ENCODE data around the gene TM9SF1. TPM values are rescaled to one million over a fixed set of nuclear protein-coding genes. Genes with fewer than 3 reads are reported as not detected.

Gene TM9SF1
- total and polyA plus RNA-seq, 10 of the 15 experiments (the other 5 are each of a cell fraction or from before 2014, with no cell fraction given) = 7.2 to 39.2 (median 17.6) TPM

DNA sequence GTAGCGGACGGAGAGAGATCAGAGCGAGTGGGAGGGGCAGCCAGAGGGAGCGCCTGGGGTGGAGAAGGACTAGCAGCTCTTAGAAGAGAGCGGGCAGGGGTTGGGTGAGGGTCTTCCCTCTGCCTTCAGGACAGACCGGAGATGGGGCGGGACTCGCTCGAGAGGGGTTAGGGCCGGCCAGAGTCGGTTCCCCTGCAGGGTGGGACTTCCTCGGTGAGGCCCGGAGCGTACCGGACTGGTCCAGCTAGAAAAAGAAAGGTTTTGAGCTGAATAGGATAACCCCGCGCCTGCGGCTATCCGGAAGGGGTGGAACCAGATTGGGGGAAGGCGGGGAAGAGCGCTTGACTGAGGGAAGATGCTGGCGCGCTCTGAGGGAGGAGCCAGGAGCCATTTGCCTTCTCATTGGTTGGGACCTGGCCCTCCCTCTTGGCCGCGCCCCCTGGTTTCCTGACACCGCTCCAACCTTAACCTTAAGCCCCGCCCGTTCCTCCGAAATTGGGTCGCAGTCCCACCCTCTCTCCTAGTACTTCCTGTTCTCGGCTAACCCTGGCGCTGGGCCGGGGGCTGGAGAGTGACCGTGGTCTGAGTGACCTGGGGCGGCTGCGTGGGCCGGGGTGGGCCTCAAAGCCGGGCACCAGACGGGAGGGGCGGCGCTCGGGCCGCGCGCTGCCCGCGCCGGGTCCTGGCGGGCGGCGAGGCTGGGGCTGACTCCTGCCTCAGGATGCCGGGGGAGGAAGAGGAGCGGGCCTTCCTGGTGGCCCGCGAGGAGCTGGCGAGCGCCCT, 48.1 kb downstream of the TM9SF1 start, which contains the start of gene RNF31 (continued):
- TF ChIP-seq, protein P1, sequence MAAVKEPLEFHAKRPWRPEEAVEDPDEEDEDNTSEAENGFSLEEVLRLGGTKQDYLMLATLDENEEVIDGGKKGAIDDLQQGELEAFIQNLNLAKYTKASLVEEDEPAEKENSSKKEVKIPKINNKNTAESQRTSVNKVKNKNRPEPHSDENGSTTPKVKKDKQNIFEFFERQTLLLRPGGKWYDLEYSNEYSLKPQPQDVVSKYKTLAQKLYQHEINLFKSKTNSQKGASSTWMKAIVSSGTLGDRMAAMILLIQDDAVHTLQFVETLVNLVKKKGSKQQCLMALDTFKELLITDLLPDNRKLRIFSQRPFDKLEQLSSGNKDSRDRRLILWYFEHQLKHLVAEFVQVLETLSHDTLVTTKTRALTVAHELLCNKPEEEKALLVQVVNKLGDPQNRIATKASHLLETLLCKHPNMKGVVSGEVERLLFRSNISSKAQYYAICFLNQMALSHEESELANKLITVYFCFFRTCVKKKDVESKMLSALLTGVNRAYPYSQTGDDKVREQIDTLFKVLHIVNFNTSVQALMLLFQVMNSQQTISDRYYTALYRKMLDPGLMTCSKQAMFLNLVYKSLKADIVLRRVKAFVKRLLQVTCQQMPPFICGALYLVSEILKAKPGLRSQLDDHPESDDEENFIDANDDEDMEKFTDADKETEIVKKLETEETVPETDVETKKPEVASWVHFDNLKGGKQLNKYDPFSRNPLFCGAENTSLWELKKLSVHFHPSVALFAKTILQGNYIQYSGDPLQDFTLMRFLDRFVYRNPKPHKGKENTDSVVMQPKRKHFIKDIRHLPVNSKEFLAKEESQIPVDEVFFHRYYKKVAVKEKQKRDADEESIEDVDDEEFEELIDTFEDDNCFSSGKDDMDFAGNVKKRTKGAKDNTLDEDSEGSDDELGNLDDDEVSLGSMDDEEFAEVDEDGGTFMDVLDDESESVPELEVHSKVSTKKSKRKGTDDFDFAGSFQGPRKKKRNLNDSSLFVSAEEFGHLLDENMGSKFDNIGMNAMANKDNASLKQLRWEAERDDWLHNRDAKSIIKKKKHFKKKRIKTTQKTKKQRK (IDR thresholded peaks at IDR 0.05; ENCODE audit: low read depth, low read length) = no peak
- TF ChIP-seq MEF2A (IDR thresholded peaks at IDR 0.05; ENCODE audit: insufficient read depth, low read depth, low read length) (no peak), HSF1 (IDR thresholded peaks at IDR 0.05; ENCODE audit: low read depth, low read length) (no peak), PRDM15 (CRISPR knock-in tag; IDR thresholded peaks at IDR 0.05) (no peak), CHD1 (IDR thresholded peaks at IDR 0.05; ENCODE audit: low read depth, low read length) (no peak), ZNF217 (IDR thresholded peaks at IDR 0.05) (no peak), POLR2AphosphoS5 (IDR thresholded peaks at IDR 0.05; ENCODE audit: low read length) (no peak), KDM1A (IDR thresholded peaks at IDR 0.05; ENCODE audit: borderline replicate concordance) (no peak), YY1 (IDR thresholded peaks at IDR 0.05; ENCODE audit: low read depth, low read length) (no peak), BCL11A (IDR thresholded peaks at IDR 0.05; ENCODE audit: low read depth, low read length) (no peak), BMI1 (IDR thresholded peaks at IDR 0.05; ENCODE audit: borderline replicate concordance) (no peak)
- TF ChIP-seq, protein P2, sequence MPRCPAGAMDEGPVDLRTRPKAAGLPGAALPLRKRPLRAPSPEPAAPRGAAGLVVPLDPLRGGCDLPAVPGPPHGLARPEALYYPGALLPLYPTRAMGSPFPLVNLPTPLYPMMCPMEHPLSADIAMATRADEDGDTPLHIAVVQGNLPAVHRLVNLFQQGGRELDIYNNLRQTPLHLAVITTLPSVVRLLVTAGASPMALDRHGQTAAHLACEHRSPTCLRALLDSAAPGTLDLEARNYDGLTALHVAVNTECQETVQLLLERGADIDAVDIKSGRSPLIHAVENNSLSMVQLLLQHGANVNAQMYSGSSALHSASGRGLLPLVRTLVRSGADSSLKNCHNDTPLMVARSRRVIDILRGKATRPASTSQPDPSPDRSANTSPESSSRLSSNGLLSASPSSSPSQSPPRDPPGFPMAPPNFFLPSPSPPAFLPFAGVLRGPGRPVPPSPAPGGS (IDR thresholded peaks at IDR 0.05; ENCODE audit: borderline replicate concordance, insufficient read depth, low read depth, low read length, poor library complexity, severe bottlenecking) = no peak
- TF ChIP-seq, protein P3, sequence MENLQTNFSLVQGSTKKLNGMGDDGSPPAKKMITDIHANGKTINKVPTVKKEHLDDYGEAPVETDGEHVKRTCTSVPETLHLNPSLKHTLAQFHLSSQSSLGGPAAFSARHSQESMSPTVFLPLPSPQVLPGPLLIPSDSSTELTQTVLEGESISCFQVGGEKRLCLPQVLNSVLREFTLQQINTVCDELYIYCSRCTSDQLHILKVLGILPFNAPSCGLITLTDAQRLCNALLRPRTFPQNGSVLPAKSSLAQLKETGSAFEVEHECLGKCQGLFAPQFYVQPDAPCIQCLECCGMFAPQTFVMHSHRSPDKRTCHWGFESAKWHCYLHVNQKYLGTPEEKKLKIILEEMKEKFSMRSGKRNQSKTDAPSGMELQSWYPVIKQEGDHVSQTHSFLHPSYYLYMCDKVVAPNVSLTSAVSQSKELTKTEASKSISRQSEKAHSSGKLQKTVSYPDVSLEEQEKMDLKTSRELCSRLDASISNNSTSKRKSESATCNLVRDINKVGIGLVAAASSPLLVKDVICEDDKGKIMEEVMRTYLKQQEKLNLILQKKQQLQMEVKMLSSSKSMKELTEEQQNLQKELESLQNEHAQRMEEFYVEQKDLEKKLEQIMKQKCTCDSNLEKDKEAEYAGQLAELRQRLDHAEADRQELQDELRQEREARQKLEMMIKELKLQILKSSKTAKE (IDR thresholded peaks at IDR 0.05; ENCODE audit: low read depth, poor library complexity, severe bottlenecking) = no peak
- TF ChIP-seq, protein P4, sequence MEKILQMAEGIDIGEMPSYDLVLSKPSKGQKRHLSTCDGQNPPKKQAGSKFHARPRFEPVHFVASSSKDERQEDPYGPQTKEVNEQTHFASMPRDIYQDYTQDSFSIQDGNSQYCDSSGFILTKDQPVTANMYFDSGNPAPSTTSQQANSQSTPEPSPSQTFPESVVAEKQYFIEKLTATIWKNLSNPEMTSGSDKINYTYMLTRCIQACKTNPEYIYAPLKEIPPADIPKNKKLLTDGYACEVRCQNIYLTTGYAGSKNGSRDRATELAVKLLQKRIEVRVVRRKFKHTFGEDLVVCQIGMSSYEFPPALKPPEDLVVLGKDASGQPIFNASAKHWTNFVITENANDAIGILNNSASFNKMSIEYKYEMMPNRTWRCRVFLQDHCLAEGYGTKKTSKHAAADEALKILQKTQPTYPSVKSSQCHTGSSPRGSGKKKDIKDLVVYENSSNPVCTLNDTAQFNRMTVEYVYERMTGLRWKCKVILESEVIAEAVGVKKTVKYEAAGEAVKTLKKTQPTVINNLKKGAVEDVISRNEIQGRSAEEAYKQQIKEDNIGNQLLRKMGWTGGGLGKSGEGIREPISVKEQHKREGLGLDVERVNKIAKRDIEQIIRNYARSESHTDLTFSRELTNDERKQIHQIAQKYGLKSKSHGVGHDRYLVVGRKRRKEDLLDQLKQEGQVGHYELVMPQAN (conservative IDR thresholded peaks at IDR 0.05) = peak; percentile 60

All from GM12878 (cell line).